GM12801 (cell line): ENCODE data around the gene NEUROD1.

ENCODE experiments used
- TF ChIP-seq, protein P1 (sequence below): IDR thresholded peaks from one replicate; pipeline ENCODE4 v1.5.1; 2011; ENCODE audit warnings: control low read depth; ENCODE audit not compliant: insufficient read length; ENCODE audit errors: extremely low read depth

Gene NEUROD1

DNA sequence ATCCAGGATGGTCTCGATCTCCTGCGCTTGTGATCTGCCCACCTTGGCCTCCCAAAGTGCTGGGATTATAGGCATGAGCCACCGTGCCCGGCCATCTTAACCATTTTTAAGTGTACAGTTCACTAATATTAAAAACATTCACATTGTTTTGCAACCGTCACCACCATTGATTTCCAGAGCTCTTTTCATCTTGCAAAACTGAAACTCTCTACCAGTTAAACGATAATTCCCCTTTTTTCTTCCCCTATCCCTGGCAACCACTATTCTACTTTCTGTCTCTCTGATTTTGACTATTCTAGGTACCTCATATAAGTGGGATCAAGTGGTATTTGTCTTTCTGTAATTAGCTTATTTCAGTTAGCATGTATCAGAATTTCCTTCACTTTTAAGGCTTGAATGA lies 16.8 kb upstream of the NEUROD1 start:
- TF ChIP-seq, protein P1, sequence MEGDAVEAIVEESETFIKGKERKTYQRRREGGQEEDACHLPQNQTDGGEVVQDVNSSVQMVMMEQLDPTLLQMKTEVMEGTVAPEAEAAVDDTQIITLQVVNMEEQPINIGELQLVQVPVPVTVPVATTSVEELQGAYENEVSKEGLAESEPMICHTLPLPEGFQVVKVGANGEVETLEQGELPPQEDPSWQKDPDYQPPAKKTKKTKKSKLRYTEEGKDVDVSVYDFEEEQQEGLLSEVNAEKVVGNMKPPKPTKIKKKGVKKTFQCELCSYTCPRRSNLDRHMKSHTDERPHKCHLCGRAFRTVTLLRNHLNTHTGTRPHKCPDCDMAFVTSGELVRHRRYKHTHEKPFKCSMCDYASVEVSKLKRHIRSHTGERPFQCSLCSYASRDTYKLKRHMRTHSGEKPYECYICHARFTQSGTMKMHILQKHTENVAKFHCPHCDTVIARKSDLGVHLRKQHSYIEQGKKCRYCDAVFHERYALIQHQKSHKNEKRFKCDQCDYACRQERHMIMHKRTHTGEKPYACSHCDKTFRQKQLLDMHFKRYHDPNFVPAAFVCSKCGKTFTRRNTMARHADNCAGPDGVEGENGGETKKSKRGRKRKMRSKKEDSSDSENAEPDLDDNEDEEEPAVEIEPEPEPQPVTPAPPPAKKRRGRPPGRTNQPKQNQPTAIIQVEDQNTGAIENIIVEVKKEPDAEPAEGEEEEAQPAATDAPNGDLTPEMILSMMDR, result no peak

DNA sequence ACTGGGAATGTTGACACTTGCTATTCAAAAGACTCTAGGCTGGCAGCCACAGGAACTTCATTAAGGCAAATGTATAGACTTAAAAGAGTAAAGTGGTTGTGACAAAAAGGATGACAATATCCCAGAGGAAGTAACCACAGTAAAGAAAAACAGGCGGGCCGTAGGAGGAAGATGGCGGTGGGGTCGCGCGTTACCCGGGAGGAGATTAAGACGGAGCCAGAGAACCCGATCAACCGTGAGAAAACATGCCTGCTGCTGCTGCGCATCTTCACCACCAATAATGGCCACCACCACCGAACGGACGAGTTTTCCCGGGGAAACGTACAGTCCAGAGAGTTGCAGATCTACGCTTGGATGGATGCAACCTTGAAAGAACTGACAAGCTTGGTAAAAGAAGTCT lies 14.0 kb upstream of the NEUROD1 start:
- TF ChIP-seq, protein P1, result no peak

GRCh38 chr2:181690860-181691259 lies 10.5 kb upstream of the NEUROD1 start:
- TF ChIP-seq, protein P1, result no peak

GRCh38 chr2:181686576-181687185 lies 6.4 kb upstream of the NEUROD1 start:
- TF ChIP-seq, protein P1, result no peak

DNA sequence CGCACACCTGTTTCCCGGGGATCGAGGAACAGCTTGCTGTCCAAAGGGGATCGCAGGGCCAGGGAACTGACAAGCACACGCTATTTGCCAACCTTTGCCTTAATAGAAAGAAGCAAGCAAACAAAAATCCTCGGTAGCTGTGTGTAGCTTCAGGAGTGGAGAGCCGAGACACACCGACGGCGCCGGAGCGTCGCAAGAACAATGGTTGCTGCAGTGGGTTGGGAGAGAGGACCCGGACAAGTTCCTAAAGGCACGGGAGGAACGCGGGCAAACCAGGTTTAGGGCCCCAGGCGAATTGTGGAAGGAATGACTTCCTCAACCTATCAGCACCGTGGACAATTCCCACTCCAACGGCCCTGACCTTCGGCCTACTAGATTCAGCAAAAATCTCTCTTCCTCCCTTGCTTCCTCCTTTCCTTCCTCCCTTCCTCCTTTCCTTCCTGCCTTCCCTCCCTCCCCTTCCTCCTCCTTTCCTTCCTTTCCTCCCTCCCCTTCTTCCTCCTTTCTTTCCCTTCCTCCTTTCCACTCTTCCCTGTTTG lies 4.9 kb upstream of the NEUROD1 start:
- TF ChIP-seq, protein P1, result no peak

- TF ChIP-seq, protein P1, result no peak
Observed at GRCh38 chr2:181684454-181685149, 4.3 kb upstream of the NEUROD1 start.

DNA sequence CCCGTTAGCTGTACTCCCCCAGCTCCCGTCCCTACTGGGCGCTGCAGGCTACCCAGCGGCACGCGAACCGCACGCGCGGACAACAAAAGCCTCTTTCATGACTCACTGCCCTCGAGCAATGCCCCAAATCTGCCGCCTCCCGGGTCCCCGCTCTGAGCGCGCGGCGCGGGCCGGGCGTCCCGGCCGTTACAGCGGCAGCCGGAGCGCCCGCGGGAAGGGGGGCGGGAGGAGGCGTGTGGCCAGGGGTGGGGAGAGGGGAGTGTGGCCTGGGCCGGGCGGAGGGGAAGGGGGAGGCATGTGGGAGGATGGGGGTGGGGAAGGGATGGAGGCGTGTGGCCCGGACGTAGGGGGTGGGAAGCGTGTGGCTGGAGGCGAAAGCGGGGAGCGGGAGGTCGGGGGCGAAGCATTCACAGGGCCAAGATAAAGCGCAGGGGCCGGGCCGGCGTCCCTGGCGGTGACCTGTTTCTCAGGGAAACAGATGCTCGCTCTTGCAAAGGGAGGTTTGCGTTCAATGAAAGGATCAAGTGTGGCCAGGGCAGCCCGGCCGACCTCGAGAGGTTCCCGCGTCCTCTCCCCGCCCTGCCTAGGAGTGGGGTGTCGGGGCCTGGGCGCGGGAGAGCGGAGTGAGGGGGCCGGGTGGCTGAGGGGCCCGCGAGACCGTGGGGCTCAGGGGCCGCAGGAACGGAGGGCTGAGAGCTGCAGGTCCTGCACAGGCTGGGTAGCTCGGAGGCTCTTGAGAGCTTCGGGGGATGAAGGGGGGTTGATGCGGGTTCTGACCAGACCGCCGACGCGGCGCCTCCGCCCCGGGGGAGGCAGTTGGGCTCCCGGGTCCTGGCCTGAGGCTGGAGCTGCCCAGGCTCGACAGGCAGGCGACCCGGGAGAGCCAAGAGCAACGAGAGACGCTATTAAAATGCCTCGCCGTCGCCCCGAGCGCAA lies 3.5 kb upstream of the NEUROD1 start:
- TF ChIP-seq, protein P1, result no peak
